NCI-H2081 (cell line): ENCODE results near the gene NPAS3.
A peak's percentile ranks its signal among the peaks of the same experiment; 100 is the strongest.

Experiments
- DNase-seq, 2 experiments: peaks; one replicate each; lab custom pipeline; 2025; lab: John Stamatoyannopoulos, UW

The NPAS3 gene

GRCh38 chr14:33556382-33557121, 617.9 kb downstream of the NPAS3 start:
- DNase-seq = no peak

- DNase-seq = no peak
Measured at GRCh38 chr14:33560718-33561431, 622.2 kb downstream of the NPAS3 start.

- DNase-seq = peak; percentile 32 to 76
Measured at GRCh38 chr14:33561488-33562175, 623.0 kb downstream of the NPAS3 start.

GRCh38 chr14:33563191-33563900, 624.7 kb downstream of the NPAS3 start:
- no peak for DNase-seq

GRCh38 chr14:33563901-33564197, 625.2 kb downstream of the NPAS3 start:
- no peak for DNase-seq

- peak; percentile 9 to 39 for DNase-seq
Measured at GRCh38 chr14:33564774-33565630, 626.3 kb downstream of the NPAS3 start.

- no peak for DNase-seq
Measured at GRCh38 chr14:33566082-33566481, 627.4 kb downstream of the NPAS3 start.

- DNase-seq = no peak
Measured at GRCh38 chr14:33567023-33567728, 628.5 kb downstream of the NPAS3 start.

GRCh38 chr14:33567731-33568130, 629.1 kb downstream of the NPAS3 start:
- no peak for DNase-seq

GRCh38 chr14:33568935-33569579, 630.4 kb downstream of the NPAS3 start:
- DNase-seq = no peak

- DNase-seq = no peak
Measured at GRCh38 chr14:33569821-33570687, 631.4 kb downstream of the NPAS3 start.

- DNase-seq = no peak
Measured at GRCh38 chr14:33570694-33571310, 632.1 kb downstream of the NPAS3 start.

- no peak for DNase-seq
Measured at GRCh38 chr14:33573301-33573880, 634.7 kb downstream of the NPAS3 start.

- DNase-seq = no peak
Measured at GRCh38 chr14:33576014-33576413, 637.3 kb downstream of the NPAS3 start.

GRCh38 chr14:33578461-33579216, 640.0 kb downstream of the NPAS3 start:
- DNase-seq = no peak

GRCh38 chr14:33580231-33580749, 641.6 kb downstream of the NPAS3 start:
- DNase-seq = no peak

- no peak for DNase-seq
Measured at GRCh38 chr14:33580841-33581240, 642.2 kb downstream of the NPAS3 start.

GRCh38 chr14:33584697-33585096, 646.0 kb downstream of the NPAS3 start:
- DNase-seq = no peak
